Measurements from ENCODE around the gene AGR3. TPM values are rescaled to one million over a fixed set of nuclear protein-coding genes. Genes with fewer than 3 reads are reported as not detected.

AGR3 gene
- total RNA-seq, 1 donor from 2014 or later: not detected

DNA sequence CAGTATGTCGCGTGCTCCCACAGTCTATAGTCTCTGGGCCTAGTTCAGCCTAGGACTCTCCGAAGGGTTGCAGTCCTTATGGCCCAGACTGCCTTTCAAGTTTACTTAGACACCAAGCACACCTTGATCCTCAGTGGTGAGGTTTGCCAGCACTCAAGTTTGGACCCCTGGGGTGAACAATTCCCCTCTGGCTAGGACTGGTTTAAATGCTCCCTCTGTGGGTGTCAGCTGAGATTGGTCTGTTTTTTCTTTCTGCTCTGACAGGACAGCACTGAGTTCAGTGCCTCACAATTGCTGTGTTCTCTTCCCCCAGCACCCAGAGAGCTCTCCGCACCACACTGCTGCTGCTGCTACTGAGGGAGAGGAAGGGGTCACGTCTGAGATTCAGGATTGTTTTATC, 31.9 kb upstream of the AGR3 start:
- ChIA-PET CTCF (interaction anchor here (1.7 kb wide), 1 partner anchor 220 kb away, joined by 3 read pairs; no protein-coding TSS in a partner anchor), POLR2A (no interaction called here)
- Mint-ChIP-seq H3K4me3 (no peak overlapping the region), H3K4me1 (peaks cover 13% of the 10 kb centered on the region), H3K27me3 (no peaks in the 10 kb centered on the region), H3K9me3 (peaks cover 3% of the 10 kb centered on the region), H3K36me3 (ENCODE audit: low read depth) (no peaks in the 10 kb centered on the region), H3K27ac (no peak overlapping the region)
- no peak for ATAC-seq (ENCODE audit: low read depth)
- TF ChIP-seq, protein P1, sequence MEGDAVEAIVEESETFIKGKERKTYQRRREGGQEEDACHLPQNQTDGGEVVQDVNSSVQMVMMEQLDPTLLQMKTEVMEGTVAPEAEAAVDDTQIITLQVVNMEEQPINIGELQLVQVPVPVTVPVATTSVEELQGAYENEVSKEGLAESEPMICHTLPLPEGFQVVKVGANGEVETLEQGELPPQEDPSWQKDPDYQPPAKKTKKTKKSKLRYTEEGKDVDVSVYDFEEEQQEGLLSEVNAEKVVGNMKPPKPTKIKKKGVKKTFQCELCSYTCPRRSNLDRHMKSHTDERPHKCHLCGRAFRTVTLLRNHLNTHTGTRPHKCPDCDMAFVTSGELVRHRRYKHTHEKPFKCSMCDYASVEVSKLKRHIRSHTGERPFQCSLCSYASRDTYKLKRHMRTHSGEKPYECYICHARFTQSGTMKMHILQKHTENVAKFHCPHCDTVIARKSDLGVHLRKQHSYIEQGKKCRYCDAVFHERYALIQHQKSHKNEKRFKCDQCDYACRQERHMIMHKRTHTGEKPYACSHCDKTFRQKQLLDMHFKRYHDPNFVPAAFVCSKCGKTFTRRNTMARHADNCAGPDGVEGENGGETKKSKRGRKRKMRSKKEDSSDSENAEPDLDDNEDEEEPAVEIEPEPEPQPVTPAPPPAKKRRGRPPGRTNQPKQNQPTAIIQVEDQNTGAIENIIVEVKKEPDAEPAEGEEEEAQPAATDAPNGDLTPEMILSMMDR (IDR thresholded peaks at IDR 0.05): no peak
- no peak for DNase-seq
- intact Hi-C loops (cut with micrococcal nuclease): no loop called here

DNA sequence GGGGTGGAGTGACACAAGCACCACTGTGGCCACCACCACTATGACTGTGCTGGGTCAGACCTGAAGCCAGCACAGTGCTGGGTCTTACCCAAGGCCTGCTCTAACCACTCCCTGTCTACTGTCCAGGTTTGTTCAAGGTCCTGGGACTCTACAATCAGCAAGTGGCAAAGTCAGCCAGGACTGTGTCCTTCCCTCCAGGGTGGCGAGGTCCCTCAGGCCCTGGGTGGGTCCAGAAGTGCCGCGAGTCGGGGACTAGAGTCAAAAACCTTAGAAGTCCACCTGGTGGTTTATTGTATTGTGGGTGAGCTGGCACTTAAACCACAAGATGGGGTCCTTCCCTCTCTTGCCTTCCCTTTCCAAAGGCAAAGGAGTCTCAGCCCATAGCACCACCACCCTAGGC, 30.8 kb upstream of the AGR3 start:
- Mint-ChIP-seq H3K27ac (no peak overlapping the region), H3K27me3 (no peaks in the 10 kb centered on the region), H3K36me3 (ENCODE audit: low read depth) (no peaks in the 10 kb centered on the region), H3K4me1 (peaks cover 13% of the 10 kb centered on the region), H3K4me3 (no peak overlapping the region), H3K9me3 (peaks cover 3% of the 10 kb centered on the region)
- ATAC-seq (ENCODE audit: low read depth): no peak
- CTCF ChIA-PET: no interaction called here
- POLR2A ChIA-PET: no interaction called here
- no peak for DNase-seq
- intact Hi-C loops (cut with micrococcal nuclease): no loop called here
- TF ChIP-seq, protein P1 (IDR thresholded peaks at IDR 0.05): no peak

DNA sequence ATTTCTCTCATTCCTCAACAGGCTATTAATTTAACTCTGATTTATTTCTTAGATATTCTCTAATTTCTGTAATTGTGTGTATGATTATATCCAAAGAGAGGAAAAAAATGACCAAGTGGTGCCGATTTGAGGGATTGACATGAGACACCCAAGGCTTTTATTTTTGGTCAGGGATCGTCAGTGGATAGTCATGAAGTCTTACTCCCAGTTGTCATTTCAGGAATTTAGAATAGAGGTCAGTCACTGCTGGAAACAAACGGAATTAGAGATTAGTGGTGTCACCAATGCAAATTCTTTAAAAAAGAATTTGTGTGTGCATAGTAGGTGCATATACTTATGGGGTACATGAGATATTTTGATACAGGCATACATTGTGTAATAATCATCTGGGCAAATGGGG, 26.8 kb upstream of the AGR3 start:
- ChIA-PET POLR2A (no interaction called here), CTCF (no interaction called here)
- Mint-ChIP-seq H3K9me3 (peaks cover 3% of the 10 kb centered on the region), H3K27ac (no peak overlapping the region), H3K36me3 (ENCODE audit: low read depth) (no peaks in the 10 kb centered on the region), H3K4me3 (no peak overlapping the region), H3K4me1 (no peaks in the 10 kb centered on the region), H3K27me3 (no peaks in the 10 kb centered on the region)
- intact Hi-C loops (cut with micrococcal nuclease): no loop called here
- DNase-seq (no peak), ATAC-seq (ENCODE audit: low read depth) (no peak)
- TF ChIP-seq, protein P1 (IDR thresholded peaks at IDR 0.05): no peak

GRCh38 chr7:16905300-16906044, 23.7 kb upstream of the AGR3 start:
- no peak for ATAC-seq (ENCODE audit: low read depth)
- no peak overlapping the region for H3K4me3 Mint-ChIP-seq
- ChIA-PET POLR2A (no interaction called here), CTCF (interaction anchor here (1.0 kb wide), 1 partner anchor 12 kb away, joined by 3 read pairs; no protein-coding TSS in a partner anchor)
- TF ChIP-seq, protein P1 (IDR thresholded peaks at IDR 0.05): no peak
- intact Hi-C loops (cut with micrococcal nuclease): no loop called here
- H3K27ac Mint-ChIP-seq: no peak overlapping the region
- H3K9me3 Mint-ChIP-seq: peaks cover 6% of the 10 kb centered on the region
- no peak for DNase-seq
- no peaks in the 10 kb centered on the region for H3K27me3 Mint-ChIP-seq
- H3K4me1 Mint-ChIP-seq: no peaks in the 10 kb centered on the region
- H3K36me3 Mint-ChIP-seq (ENCODE audit: low read depth): no peaks in the 10 kb centered on the region

DNA sequence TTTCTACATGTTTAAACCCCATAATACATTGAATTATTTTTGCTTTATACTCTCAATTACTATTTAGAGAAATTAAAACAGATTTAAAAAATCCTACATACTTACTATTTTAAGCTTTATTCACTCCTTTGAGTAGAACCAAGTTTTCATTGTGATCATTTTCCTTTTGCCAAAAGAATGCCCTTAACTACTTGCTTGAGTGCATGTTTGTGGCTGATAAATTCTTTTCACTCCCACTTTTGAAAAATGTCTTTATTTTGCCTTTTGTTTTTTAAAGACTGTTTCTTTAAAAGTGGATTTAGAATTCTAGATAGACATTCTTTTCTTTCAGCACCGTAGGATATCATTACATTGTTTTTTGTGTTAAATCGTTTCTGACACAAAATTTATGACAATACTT, 22.3 kb upstream of the AGR3 start:
- ChIA-PET CTCF (no interaction called here), POLR2A (no interaction called here)
- no peak for DNase-seq
- no peak for ATAC-seq (ENCODE audit: low read depth)
- H3K27ac Mint-ChIP-seq: no peak overlapping the region
- H3K36me3 Mint-ChIP-seq (ENCODE audit: low read depth): no peaks in the 10 kb centered on the region
- intact Hi-C loops (cut with micrococcal nuclease): no loop called here
- H3K9me3 Mint-ChIP-seq: peaks cover 6% of the 10 kb centered on the region
- TF ChIP-seq, protein P1 (IDR thresholded peaks at IDR 0.05): no peak
- H3K4me3 Mint-ChIP-seq: no peak overlapping the region
- no peaks in the 10 kb centered on the region for H3K4me1 Mint-ChIP-seq
- H3K27me3 Mint-ChIP-seq: no peaks in the 10 kb centered on the region
